HepG2 (cell line): ENCODE measurements around the gene DGKG.

Source experiments
- ATF3 ChIP-seq: sonication (generic); formaldehyde crosslinking; IDR thresholded peaks from 2 replicates; pipeline ENCODE4 v1.4.0; 2020; ENCODE audit warnings: missing genetic modification reagents
- MAZ ChIP-seq, 2 experiments: sonication (generic) in 1 of 2; formaldehyde crosslinking in 1 of 2; IDR thresholded peaks; 2 replicates each; pipeline versions ENCODE4 v1.5.0 to v1.6.1; 2012 to 2020; ENCODE audit warnings: low read depth in 2 of 2, mild to moderate bottlenecking in 2 of 2, borderline replicate concordance in 1 of 2, improper control_type of control experiment in 1 of 2, low read length in 1 of 2, missing genetic modification reagents in 1 of 2, moderate library complexity in 1 of 2
- MEIS2 ChIP-seq: sonication (generic); formaldehyde crosslinking; IDR thresholded peaks from 2 replicates; pipeline ENCODE4 v1.9.0; 2021; ENCODE audit warnings: mild to moderate bottlenecking, missing genetic modification reagents
- MLLT10 ChIP-seq: sonication (generic); formaldehyde crosslinking; IDR thresholded peaks from 2 replicates; pipeline ENCODE4 v1.4.0; 2020; ENCODE audit warnings: missing genetic modification reagents
- ONECUT2 ChIP-seq: sonication (generic); formaldehyde crosslinking; IDR thresholded peaks from 2 replicates; pipeline ENCODE4 v1.4.0; 2020; ENCODE audit warnings: missing genetic modification reagents
- POLR2AphosphoS5 ChIP-seq: IDR thresholded peaks from 2 replicates; pipeline ENCODE4 v1.6.1; 2012; ENCODE audit warnings: low read depth, low read length
- SMC3 ChIP-seq: IDR thresholded peaks from 2 replicates; pipeline ENCODE4 v1.6.1; 2011; ENCODE audit warnings: low read length, improper control_type of control experiment
- ZFP36 ChIP-seq: fragments of 150-350 bp; IDR thresholded peaks from 2 replicates; pipeline ENCODE4 v1.6.1; 2018; ENCODE audit warnings: borderline replicate concordance, low read length, low read depth; ENCODE audit not compliant: partially characterized antibody
- ZNF253 ChIP-seq: sonication (generic); formaldehyde crosslinking; IDR thresholded peaks from 2 replicates; pipeline ENCODE4 v1.8.0; 2022; ENCODE audit warnings: mild to moderate bottlenecking, missing genetic modification reagents, borderline replicate concordance

- no peak for TF ChIP-seq POLR2AphosphoS5
- no peak for TF ChIP-seq ZNF253 (CRISPR knock-in tag)
- no peak for TF ChIP-seq MEIS2 (CRISPR knock-in tag)
- no peak for TF ChIP-seq MAZ (IDR thresholded peaks at IDR 0.05; ENCODE audit: borderline replicate concordance, low read depth, low read length)
- no peak for TF ChIP-seq MAZ (CRISPR knock-in tag; IDR thresholded peaks at IDR 0.05; ENCODE audit: low read depth)
- no peak for TF ChIP-seq SMC3
- no peak for TF ChIP-seq MLLT10 (CRISPR knock-in tag)
- TF ChIP-seq ZFP36, result no peak
- no peak for TF ChIP-seq ONECUT2 (CRISPR knock-in tag)
- TF ChIP-seq ATF3 (CRISPR knock-in tag), result no peak
Measured at GRCh38 chr3:186286114-186286513, 75.9 kb downstream of the DGKG start.
